Brain pericyte (primary cell): ENCODE data around the gene GDPD3.
A peak's percentile ranks its signal among the peaks of the same experiment; 100 is the strongest.
"Not testable (repeated sequence)": the region's sequence is repeated elsewhere in the genome, so short reads cannot be mapped to it uniquely, and the experiment has no call there.

Experiments used
- DNase-seq: peaks from one replicate; pipeline ENCODE4 v3.0.0-alpha.2; 2012; ENCODE audit warnings: low read depth, low spot score

The GDPD3 gene

GRCh38 chr16:30122604-30123160, 9.3 kb upstream of the GDPD3 start:
- no peak for DNase-seq

- DNase-seq = peak; percentile 78
Observed at GRCh38 chr16:30121741-30122571, 8.6 kb upstream of the GDPD3 start.

- no peak for DNase-seq
Observed at GRCh38 chr16:30120340-30121105, 7.2 kb upstream of the GDPD3 start.

DNA sequence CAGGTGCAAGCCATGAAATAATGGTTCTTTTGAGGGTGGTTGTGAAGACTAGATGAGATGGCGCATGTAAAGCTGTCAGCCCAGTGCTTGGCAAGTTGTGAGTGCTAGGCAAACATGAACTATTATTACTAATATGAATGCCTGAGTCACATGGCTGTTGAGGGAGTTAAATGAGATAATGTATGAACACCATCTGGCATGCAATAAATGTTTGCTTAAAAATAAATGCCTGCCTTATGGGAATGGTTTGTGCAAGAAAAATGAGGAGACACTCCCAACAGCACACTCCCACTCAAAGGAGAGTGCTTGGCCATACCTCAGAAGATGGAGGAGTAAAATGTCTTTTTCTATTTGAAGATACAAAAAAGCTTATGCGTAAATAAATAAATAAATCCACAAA, 6.1 kb upstream of the GDPD3 start:
- DNase-seq = no peak

- no peak for DNase-seq
Observed at GRCh38 chr16:30117768-30118167, 4.4 kb upstream of the GDPD3 start.

- DNase-seq = no peak
Observed at GRCh38 chr16:30116291-30117207, 3.2 kb upstream of the GDPD3 start.

- DNase-seq = no peak
Observed at GRCh38 chr16:30115238-30115637, 1.9 kb upstream of the GDPD3 start.

DNA sequence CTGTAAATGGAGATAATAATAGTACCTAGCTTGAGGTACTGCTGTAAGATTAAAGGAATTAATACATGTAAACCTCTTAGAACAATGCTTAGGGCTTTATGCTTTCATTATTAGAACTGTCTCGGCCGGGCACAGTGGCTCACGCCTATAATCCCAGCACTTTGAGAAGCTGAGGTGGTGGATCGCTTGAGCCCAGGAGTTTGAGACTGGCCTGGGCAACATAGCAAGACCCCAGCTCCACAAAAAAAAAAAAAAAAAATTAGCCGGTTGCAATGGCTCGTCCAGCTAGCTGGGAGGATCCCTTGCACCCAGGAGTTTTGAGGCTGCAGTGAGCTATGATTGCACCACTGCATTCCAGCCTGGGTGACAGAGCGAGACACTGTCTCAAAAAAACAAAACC, 1.5 kb upstream of the GDPD3 start:
- DNase-seq = not testable (repeated sequence)

DNA sequence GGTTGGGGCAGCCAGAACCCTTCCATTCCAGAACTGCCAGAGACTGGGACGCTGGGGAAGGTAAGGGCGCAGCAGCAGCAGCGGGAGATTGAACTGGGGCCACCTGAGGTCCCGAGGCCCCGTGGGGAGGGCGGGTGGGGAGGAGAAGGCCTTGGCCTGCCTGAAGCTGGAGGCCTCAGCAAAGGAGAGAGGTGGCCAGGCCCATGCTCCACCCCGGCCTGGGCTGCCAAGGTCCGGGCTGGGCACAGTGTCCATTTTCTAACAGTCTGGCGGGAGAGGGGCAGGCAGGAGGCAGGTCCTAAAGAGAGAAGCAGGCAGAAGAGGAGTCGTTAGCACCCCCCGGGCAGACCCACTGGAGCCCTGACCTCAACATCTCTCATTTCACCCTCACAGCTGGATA, 1.1 kb upstream of the GDPD3 start:
- no peak for DNase-seq

- no peak for DNase-seq
Observed at GRCh38 chr16:30113711-30114333, 485 bp upstream of the GDPD3 start.

- DNase-seq = no peak
Observed at GRCh38 chr16:30112197-30113030, 923 bp downstream of the GDPD3 start.

- DNase-seq = no peak
Observed at GRCh38 chr16:30110661-30111060, 2.7 kb downstream of the GDPD3 start.

DNA sequence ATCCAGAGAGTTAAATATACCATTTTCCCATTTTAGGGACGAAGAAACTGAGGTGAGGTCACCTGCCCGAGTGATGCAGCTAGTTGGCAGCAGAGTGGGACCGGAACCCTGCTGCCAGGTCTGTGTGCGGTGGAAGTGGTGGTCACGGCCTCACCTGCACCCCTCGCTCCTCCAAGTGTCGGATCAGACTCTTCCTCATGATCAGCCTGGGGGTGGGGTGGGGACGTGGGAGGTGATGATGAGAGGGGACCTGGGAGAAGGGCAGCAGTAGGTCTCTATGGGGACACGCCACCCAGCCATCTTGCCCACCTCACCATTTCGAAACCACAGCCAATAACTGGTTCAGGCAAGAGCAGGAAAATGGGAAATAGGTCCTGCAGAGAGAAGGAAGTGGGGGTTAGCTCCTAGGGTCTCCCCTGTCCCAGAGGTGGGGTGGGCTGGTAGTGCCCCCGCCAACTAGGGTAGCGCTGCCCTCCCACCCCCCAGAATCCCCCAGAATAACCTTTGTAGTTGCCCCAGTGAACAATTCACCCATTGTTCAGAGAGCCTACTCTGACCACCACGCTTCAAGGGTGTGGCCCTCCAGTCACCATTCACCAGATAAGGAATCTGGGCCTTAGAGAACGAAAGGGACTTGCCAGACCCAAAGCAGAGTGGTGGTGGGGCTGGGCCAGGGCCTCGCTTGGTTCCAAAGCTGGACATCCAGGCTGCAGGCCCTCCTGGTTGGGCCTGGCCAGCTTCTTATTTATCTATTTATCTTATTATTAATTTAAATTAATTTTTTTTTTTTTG, 5.1 kb downstream of the GDPD3 start:
- DNase-seq = no peak

DNA sequence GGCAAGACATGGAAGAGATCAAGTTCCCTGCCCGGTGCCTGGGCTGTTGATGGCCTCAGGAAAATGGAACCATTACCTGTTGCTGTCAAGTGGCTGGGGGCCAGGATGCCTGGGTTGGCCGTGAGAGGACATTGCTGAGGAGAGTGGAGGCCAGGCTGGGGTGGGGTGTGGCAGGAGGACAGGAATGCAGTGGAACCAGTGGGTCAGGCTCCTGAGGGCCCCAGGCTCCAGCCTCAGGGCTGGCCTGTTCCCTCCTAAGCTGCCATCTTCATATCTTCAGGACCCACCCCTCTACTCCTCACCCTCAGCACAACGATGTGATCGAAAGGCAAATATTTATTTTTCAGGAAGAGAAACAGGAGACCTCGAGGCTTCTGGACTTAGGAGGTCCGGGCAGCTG, 8.8 kb downstream of the GDPD3 start:
- DNase-seq = no peak

GRCh38 chr16:30104090-30104489, 9.2 kb downstream of the GDPD3 start:
- no peak for DNase-seq

DNA sequence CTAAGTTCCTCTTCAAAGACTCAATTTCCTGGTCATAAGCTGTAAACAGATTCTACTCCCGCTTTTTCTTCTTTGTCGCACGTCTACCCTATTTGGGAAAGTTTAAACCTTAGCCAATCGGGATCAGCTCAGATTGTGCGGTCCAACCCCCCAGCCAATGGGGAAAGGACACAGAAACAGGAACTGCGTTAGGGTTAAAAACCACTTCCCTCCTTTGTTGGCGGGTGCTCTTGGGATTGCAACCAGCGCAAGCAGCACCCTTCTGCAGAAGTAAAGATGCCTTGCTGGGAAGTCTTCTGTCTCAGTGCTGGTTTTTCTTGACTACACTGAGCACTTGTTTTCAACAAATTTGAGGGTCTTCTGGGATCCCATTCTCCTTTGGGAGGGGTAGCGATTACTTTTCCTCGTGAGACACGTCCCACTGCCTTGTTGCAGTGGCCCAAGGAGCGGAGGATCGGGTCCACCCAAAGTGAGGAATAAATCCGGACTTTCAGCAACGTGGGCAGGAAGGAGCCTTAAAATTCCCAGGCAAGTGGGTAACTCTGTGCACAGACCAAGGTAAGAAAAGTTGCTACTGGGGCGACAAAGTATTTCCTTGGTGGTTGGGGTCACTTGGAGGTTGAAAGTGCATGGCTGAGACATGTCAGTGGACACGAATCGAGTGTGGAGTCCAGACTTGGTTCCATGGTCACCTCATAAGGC, 16.3 kb downstream of the GDPD3 start:
- no peak for DNase-seq

GRCh38 chr16:30096105-30096861, 17.1 kb downstream of the GDPD3 start, which contains the start of gene YPEL3:
Gene YPEL3, minus strand, starts transcription at chr16:30096213. Its CDS starts 731 bp downstream, at chr16:30095482.
- DNase-seq = peak; percentile 61
